H54 (cell line): ENCODE results near the gene ARID3A.

Experiments
- DNase-seq: peaks from one replicate; pipeline ENCODE4 v3.0.0; 2011; ENCODE audit warnings: low spot score, mixed read lengths; ENCODE audit not compliant: insufficient read length
- FAIRE-seq: peaks from 3 replicates; lab custom pipeline; 2011; peaks lifted over from hg19 to GRCh38; lab: Jason Lieb, UNC
- POLR2A ChIP-seq: IDR thresholded peaks from 2 replicates; pipeline ENCODE4 v1.6.1; 2011; ENCODE audit warnings: low read depth, mild to moderate bottlenecking, low read length

Gene ARID3A

DNA sequence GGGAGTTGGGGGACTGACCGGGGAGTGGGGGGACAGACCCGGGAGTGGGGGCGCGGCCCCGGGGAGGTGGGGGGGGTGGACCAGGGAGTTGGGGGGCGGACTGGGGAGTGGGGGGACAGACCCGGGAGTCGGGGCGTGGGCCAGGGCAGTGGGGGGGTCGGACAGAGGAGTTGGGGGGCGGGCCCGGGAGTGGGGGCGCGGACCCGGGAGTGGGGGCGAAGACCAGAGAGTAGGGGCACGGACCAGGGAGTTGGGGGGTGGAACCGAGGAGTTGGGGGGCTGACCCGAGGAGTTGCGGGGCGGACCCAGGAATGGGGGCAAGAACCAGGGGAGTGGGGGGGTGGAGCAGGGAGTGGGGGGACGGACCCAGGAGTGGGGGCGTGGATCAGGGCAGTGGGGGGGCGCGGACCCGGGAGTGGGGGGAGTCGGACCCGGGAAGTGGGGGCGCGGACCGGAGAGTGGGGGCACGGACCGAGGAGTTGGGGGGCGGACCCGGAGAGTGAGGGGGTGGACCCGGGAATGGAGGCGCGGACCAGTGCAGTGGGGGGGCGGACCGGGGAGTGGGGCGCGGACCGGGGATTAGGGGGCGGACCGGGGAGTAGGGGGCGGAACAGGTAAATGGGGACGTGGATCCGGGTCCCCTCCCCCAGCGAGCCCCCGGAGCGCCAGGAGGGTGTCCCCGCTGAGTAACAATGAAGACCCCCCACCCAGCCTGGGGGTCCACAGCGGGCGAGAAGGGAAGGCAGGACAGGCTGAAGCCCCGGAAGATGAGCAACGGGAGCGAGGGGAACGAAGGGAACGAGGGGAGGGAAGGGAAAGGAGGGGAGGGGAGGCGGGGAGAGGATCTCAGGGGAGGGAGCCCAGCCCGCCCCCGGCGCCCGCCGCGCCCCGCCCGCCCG, 13.4 kb upstream of the ARID3A start:
- DNase-seq (no peak), FAIRE-seq (no peak)
- no peak for TF ChIP-seq POLR2A

GRCh38 chr19:913080-913748, 12.6 kb upstream of the ARID3A start, which contains the start of gene R3HDM4:
Gene R3HDM4 (minus strand): TSS chr19:913219. CDS start chr19:913157, 62 bp downstream.
- DNase-seq: peak; percentile 85
- FAIRE-seq: no peak

GRCh38 chr19:916645-917322, 9.1 kb upstream of the ARID3A start:
- DNase-seq (no peak), FAIRE-seq (no peak)
- TF ChIP-seq POLR2A: no peak

More at GRCh38 chr19:913080-913748, 12.6 kb upstream of the ARID3A start, which contains the start of gene R3HDM4:
- TF ChIP-seq POLR2A: peak; percentile 71

GRCh38 chr19:917323-918151, 8.3 kb upstream of the ARID3A start, which contains the start of gene KISS1R:
Gene KISS1R (plus strand): TSS chr19:917333. CDS start chr19:917503, 170 bp downstream.
- no peak for FAIRE-seq
- no peak for TF ChIP-seq POLR2A
- no peak for DNase-seq

GRCh38 chr19:918152-918437, 7.7 kb upstream of the ARID3A start:
- no peak for FAIRE-seq
- DNase-seq: no peak
- TF ChIP-seq POLR2A: no peak

DNA sequence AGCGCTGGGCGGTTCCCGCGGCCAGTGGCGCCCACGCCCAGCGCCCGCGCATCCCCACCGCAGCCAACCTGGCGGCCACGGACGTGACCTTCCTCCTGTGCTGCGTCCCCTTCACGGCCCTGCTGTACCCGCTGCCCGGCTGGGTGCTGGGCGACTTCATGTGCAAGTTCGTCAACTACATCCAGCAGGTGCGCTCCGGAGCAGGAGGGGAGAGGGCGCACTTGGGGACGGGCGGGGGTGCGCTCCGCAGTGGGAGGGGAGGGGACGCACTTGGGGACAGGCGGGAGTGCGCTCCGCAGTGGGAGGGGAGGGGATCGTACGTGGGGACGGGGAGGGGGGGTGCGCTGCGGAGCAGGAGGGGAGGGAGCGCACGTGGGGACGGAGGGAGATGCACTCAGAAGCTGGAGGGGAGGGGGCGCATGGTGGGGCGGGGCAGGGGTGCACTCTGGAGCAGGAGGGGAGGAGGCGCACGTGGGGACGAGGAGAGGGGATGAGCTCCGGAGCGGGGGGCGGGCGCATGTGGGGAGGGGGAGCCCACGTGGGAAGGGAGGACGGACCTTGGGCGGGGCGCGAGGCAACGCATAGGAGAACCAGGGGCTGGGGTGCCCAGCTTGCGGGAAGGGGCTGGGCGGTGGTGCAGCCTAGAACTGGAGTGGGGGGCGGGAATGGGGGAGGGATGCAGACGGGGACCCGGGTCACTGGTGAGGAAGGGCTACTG, 7.2 kb upstream of the ARID3A start:
- TF ChIP-seq POLR2A: no peak
- DNase-seq (no peak), FAIRE-seq (no peak)

- FAIRE-seq (no peak), DNase-seq (no peak)
- TF ChIP-seq POLR2A: no peak
Measured at GRCh38 chr19:919199-920050, 6.4 kb upstream of the ARID3A start.

DNA sequence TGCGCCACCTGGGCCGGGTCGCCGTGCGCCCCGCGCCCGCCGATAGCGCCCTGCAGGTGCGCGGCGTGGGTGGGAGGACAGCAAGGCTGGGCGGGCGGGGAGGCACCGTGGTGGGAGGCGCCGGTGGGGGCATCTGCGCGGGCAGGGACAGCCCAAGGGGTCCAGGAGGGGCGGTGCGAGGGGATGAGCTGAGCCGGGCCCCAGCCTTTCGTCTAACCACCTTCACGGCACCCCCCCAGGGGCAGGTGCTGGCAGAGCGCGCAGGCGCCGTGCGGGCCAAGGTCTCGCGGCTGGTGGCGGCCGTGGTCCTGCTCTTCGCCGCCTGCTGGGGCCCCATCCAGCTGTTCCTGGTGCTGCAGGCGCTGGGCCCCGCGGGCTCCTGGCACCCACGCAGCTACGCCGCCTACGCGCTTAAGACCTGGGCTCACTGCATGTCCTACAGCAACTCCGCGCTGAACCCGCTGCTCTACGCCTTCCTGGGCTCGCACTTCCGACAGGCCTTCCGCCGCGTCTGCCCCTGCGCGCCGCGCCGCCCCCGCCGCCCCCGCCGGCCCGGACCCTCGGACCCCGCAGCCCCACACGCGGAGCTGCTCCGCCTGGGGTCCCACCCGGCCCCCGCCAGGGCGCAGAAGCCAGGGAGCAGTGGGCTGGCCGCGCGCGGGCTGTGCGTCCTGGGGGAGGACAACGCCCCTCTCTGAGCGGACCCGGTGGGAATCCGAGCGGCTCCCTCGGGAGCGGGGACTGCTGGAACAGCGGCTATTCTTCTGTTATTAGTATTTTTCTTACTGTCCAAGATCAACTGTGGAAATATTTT, 5.6 kb upstream of the ARID3A start:
- DNase-seq: no peak
- FAIRE-seq: no peak
- TF ChIP-seq POLR2A: no peak

DNA sequence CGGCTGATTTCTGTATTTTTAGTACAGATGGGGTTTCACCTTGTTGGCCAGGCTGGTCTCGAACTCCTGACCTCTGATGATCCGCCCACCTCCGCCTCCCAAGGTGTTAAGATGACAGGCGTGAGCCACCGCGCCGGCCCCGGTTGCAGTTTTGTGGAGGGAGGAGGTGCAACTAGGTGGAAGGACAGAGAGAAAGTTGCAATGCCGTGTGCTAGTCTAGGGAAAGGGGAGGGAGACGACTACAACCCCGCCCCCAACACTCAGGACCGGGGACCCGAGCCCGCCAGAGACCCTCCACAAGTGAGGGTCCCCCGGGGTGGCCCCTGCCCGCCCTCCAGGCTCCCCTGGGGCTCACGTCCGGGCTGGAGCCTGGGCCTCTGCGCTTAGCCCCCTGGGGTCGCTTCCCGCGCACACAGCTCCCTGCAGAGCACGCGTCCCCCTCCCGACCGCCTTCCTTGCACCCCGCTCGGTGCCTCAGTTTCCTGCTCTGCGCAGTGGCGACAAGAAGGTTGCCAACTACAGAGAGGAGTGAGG, 1.2 kb upstream of the ARID3A start:
- DNase-seq: no peak
- no peak for TF ChIP-seq POLR2A
- FAIRE-seq: no peak

DNA sequence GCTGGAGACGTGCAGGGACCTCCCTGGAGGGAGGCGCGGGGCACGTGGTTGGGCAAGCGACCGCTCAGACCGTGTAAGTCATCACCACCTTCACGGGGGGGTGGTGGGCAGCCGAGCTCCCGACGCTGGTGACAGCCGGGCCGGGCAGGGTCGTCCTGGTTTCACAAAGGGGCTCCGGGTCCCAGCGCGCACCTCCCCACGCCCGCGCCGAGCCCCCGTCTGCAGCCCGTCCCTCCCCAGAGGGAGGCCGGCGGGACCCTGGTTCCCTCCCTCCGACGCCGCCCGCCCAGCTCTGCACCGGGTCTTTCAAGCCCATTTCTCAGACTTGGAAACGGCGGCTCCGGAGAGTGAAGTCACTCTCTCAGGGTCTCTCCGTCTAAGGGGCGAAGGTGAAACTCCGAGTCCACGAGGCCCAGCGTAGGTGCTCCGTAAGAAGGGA, 729 bp upstream of the ARID3A start:
- DNase-seq (peak; percentile 81), FAIRE-seq (no peak)
- 0 out of 2 replicates have a peak, but pooled peaks have one; percentile 13 for TF ChIP-seq POLR2A

- FAIRE-seq (no peak), DNase-seq (no peak)
- no peak for TF ChIP-seq POLR2A
Measured at GRCh38 chr19:926323-926588, 421 bp downstream of the ARID3A start.
